ENCODE results near the gene MCF2L2. TPM values are rescaled to one million over a fixed set of nuclear protein-coding genes. Genes with fewer than 3 reads are reported as not detected.
A peak's percentile ranks its signal among the peaks of the same experiment; 100 is the strongest.

MCF2L2 gene
- total and polyA plus RNA-seq, 9 of the 15 experiments (the other 6 are each of a cell fraction or from before 2014, with no cell fraction given), result 0.56 to 4.2 (median 3.0) TPM

DNA sequence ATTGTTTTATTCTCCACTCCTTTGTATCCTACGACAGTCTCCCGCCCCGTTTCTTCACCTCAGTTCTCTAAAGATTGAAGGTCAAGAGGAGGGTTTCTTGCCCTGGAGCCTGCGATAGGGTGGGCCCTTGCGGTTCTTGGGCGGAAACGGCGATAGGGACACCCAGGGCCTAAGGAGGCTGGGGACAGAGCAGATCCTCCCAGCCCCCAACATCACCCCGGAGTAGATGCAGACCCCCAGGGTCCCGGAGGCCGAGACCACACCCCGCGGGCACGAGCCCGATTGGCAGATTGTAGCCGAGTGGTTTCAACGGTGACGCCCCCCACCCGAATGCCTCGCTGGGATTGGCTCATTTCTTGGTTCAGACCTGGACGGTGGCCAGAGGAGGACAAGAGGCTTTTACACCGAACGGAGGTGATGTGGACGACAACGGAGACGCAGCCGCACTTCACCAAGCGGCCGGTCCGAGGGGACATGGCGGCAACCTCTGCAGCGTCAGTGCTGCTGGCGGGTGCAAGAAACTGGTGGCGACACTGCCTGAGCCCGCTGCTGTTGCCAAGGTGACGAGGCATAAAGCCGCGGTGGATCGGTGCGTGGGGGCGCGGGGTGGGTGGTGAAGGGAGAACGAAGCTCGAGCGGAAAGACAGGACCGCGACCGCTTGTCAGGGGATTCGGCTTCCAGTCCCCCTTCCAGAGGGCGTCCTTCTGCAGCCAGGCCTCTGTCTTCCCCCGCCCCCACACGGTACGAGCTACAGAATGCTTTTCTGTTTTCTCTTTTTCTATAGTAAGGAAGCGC is 19.0 kb upstream of the MCF2L2 start (continued):
- 0 out of 2 replicates have a peak, but pooled peaks have one; percentile 54 for TF ChIP-seq CEBPG (CRISPR knock-in tag; IDR thresholded peaks at IDR 0.05)
- no peak; a peak in 1 of 4 replicates for TF ChIP-seq CEBPG (tag; conservative IDR thresholded peaks at IDR 0.05 in 1 of 2, IDR thresholded peaks at IDR 0.05 in 1 of 2)
- peak in 1 of 2 experiments; percentile 81; a peak in 3 of 4 replicates for TF ChIP-seq MAZ (CRISPR knock-in tag; conservative IDR thresholded peaks at IDR 0.05 in 1 of 2, IDR thresholded peaks at IDR 0.05 in 1 of 2)
- peak; percentile 50; the same call in 1 of the 2 replicates for TF ChIP-seq ZNF24 (IDR thresholded peaks at IDR 0.05)
- peak; percentile 10 to 57; a peak in 2 of 4 replicates for TF ChIP-seq RCOR1 (IDR thresholded peaks at IDR 0.05; ENCODE audit: borderline replicate concordance in 1 of 2, low read depth in 2 of 2, low read length in 2 of 2)
- TF ChIP-seq NUFIP1 (IDR thresholded peaks at IDR 0.05; ENCODE audit: partially characterized antibody), result peak; percentile 5
- TF ChIP-seq NR2C2 (CRISPR knock-in tag; IDR thresholded peaks at IDR 0.05), result 0 out of 2 replicates have a peak, but pooled peaks have one; percentile 26
- TF ChIP-seq NR2C2 (tag; IDR thresholded peaks at IDR 0.05), result peak; percentile 43; the same call in 1 of the 2 replicates
- peak; percentile 94 for TF ChIP-seq NBN (IDR thresholded peaks at IDR 0.05; ENCODE audit: low read depth)
- peak; percentile 82 for TF ChIP-seq ZNF512 (tag; IDR thresholded peaks at IDR 0.05)
- TF ChIP-seq ZNF408 (CRISPR knock-in tag; IDR thresholded peaks at IDR 0.05; ENCODE audit: low read depth), result no peak
- TF ChIP-seq XRCC3 (IDR thresholded peaks at IDR 0.05), result no peak
